Brain pericyte (primary cell): ENCODE measurements around the gene PRM1.

Experiments used
- DNase-seq: peaks from one replicate; pipeline ENCODE4 v3.0.0-alpha.2; 2012; ENCODE audit warnings: low read depth, low spot score

The PRM1 gene

GRCh38 chr16:11236461-11237254 is 44.5 kb downstream of the PRM1 start:
- no peak for DNase-seq

GRCh38 chr16:11235703-11235991 is 45.5 kb downstream of the PRM1 start:
- DNase-seq, result no peak

GRCh38 chr16:11234884-11235702 is 46.0 kb downstream of the PRM1 start:
- no peak for DNase-seq

GRCh38 chr16:11233727-11234376 is 47.3 kb downstream of the PRM1 start:
- DNase-seq, result no peak

GRCh38 chr16:11232852-11233726 is 48.0 kb downstream of the PRM1 start:
- DNase-seq, result no peak

- no peak for DNase-seq
These were observed 48.8 kb downstream of the PRM1 start for GRCh38 chr16:11232302-11232851.

- DNase-seq, result no peak
These were observed 49.7 kb downstream of the PRM1 start for GRCh38 chr16:11231367-11231970.
